Suppressor macrophage treated with lipopolysaccharide for 1 hour (primary cell): ENCODE results near the gene ABCC3.
"Not testable (repeated sequence)": the region's sequence is repeated elsewhere in the genome, so short reads cannot be mapped to it uniquely, and the experiment has no call there.

Source experiments
- DNase-seq, 3 donors: peaks; one replicate each; pipeline ENCODE4 v3.0.0-alpha.2; 2020 to 2022

Gene ABCC3

DNA sequence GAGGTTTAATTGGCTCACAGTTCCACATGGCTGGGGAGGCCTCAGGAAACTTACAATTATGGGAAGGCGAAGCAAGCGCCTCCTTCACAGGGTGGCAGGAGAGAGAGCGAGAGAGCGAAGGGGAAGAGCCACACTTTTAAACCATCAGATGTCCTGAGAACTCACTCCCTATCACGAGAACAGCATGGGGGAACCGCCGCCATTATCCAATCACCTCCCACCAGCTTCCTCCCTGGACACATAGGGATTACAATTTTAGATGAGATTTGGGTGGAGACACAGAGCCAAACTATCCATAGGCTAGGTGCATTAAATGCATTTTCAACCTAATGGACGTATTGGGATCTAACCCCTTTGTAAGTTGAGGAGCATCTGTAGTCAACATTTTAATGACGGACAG lies 78.0 kb downstream of the ABCC3 start:
- no peak for DNase-seq

DNA sequence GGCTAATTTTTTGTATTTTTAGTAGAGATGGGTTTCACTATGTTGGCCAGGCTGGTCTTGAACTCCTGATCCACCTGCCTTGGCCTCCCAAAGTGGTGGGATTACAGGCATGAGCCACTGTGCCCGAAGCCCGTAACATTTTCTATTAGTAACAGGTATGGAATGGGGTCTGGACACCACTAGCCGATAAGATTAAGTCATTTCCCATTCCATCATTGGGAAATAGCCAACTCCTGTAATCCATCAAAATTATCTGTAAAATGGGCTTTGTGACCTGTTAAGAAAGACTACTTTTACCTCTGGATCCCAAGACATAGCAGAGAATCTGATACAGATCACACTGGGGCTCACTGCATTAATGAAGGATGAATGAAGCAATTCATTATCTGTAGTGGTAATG lies 80.8 kb downstream of the ABCC3 start:
- no peak for DNase-seq

DNA sequence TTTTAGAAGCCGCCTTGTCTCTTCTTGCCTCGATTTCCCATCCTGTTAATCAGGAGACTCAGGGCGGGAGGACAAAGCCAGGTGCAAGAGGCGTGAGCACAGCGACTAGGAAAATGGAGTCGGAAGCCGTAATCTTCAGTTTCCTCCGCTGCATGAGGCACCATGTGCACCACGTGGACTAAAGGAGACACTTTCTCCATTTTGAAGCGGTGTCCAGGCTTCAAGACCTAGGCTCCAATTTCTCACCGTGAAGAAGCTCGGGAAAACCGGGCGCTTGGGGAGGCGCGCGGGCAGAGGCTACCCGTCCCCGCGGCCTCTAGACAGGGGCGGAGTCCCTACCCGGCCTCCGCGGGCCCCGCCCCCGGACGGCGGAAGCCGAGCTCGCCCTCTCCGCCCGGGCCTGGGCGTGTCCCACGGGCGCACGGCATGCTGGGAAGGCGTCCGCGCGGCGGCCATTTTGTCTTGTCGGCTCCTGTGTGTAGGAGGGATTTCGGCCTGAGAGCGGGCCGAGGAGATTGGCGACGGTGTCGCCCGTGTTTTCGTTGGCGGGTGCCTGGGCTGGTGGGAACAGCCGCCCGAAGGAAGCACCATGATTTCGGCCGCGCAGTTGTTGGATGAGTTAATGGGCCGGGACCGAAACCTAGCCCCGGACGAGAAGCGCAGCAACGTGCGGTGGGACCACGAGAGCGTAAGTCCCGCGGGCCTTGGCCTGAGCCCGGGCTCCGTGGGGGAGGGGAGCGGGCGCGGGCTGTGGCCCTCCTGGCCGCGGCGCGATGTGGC lies 84.7 kb downstream of the ABCC3 start, which contains the start of gene LUC7L3:
Gene LUC7L3, plus strand, starts transcription at position 460 of the 780 bp plus-strand sequence. Its CDS starts 130 bp downstream, at position 590.
- DNase-seq = peak; percentile 95 to 99 (median 98)

DNA sequence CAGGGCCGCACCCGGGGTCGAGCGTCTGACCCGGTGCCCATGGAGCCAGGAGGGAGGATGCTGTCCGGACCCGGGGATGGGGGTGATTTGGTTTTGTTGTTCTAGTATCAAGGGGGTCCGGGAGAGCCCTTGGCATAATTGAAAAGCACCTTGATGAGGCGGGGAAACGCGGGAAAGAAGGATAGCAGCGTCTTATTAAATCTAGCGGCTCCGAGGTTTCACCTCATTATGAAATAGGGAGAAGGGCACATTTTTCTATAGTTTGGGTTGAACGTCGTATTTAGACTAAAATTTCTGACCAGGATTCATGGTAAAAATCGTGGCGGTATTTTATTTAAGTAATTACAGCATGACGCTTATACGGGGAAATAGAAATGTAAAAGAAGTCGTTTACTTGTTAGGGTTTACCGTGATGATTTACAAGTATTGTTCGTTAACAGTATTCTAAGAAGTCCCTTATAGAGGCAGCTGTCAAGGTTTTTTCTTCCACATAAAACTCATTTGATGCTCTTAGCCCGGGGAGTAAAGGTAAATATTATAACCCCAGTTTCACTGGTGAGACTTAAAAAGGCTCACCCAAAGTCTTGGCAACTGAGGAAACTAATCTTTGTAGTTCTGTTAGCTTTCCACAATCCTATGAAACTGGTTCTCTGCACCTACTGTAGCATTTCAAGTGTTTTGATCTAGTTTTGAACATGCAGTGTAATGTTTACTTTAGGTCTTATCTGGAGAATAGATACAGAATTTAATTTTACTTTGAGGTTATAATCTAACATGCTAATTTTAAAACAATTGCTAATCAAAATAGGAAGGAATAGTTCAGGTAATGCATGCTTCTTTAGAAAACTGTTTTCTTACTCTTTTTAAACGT lies 85.5 kb downstream of the ABCC3 start:
- peak in 1 of 3 donors; percentile 13 for DNase-seq

DNA sequence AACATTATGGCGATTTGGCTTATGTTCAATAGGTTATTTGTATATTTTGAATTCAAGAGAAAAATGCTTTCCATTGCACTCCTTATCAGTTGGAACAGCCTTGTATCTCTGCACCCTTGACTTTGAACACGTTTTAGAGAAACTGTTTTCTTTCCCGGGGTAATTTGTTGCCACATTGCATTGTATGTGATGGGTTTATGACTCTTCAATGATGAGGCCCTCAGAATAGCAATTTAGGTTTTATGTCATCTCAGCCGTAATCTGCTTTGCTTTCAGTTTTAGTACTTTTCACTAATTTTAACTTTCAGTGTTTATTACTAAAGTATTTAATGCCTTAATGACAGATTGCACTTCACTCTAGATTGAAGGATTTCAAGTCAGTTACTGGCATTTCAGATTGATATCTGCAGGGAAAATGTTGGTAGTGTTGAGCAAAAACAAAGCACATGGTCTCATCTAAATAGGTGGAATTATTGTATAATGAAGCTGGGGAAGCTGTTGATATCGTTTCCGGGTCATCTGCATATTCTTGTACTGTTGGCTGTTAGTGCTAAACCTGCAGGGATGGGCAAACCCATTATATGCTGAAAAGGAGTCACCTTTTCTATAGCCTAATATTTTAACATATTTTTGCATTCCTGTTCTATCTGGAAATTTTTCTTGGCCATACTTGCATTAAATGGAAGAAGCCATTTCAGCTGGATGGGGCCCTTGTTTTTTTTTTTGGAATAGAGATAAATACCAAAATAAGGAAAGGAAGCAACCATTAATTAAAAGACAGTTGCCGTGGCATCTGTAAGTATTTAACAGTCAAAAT lies 86.7 kb downstream of the ABCC3 start:
- peak; percentile 26 to 58 (median 34) for DNase-seq

DNA sequence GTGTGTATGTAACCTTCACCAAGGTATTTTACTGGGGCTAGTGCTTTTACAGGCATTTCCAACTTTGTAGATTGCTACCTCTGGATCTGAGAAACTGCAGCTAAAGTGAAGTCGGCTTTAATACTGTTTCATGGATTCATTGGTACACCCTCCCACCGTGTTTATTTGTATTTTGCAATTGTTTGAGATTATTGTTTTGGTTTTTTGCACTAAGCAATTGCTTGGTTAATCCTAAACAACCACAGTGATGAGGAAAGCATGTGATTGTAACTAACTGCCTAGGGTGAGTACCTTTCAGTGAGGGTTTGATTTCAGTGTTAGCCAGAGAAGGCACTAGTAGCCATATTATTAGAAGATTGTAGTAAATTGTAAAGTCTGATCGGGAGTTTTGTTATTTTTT lies 88.1 kb downstream of the ABCC3 start:
- DNase-seq = no peak

DNA sequence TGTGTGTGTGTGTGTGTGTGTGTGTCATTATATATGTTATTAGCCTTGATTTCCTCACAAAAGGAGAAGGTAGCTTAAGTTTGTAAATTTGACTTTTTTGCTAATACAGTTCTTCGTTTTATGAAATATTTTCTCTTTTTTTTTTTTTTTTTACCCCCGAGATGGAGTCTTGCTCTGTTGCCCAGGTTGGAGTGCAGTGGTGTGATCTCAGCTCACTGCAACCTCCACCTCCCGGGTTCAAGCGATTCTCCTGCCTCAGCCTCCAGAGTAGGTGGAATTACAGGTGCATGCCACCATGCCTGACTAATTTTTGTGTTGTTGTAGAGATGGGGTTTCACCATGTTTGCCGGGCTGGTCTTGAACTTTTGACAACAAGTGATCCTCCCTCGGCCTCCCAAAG lies 89.9 kb downstream of the ABCC3 start:
- DNase-seq = not testable (repeated sequence)

DNA sequence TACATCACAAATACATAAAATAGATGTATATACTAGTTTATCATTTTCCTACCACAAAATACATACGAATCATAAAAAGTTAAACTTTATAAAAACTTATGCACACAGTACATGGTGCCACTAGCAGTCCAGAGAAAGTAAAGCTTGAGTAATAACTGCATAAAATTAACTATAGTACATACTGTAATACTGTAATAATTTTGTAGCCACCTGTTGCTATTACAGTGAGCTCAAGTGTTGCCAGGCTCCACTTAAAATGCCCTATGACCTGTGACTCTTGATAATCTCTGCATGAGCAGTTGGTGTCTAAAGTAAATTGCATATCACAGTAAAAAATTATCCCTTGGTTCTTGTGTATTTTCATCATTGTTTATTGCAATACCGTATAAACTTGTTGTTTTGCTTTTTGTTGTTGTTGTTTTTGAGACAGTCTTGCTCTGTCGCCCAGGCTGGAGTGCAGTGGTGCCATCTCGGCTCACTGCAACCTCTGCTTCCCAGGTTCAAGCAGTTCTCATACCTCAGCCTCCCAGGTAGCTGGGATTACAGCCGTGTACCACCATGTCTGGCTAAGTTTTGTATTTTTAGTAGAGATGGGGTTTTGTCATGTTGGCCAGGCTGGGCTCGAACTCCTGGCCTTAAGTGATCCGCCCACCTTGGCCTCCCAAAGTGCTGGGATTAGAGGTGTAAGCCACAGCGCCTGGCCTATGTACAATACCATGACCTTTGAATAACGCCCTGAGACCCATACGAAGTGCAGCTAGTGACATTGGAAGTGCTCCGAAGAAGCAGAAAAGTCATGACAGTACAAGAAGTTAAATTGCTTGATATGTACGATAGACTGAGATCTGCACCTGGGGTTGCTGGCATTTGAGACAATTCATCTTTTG lies 91.3 kb downstream of the ABCC3 start:
- DNase-seq = no peak

DNA sequence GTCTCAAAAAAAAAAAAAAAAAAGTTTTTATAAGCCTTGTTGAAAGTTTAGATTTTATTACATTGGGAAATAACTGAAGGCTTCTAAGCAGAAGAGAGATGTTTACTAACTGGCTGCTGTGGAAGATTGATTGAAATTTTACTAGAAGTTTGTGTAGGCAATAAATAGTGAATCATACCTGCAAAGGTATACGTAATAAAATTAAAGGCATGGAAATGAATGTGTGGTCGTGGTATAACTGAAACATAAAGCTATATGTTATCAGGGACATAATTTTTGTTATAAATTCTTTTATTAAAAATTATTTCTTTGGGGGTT lies 93.4 kb downstream of the ABCC3 start:
- no peak for DNase-seq

DNA sequence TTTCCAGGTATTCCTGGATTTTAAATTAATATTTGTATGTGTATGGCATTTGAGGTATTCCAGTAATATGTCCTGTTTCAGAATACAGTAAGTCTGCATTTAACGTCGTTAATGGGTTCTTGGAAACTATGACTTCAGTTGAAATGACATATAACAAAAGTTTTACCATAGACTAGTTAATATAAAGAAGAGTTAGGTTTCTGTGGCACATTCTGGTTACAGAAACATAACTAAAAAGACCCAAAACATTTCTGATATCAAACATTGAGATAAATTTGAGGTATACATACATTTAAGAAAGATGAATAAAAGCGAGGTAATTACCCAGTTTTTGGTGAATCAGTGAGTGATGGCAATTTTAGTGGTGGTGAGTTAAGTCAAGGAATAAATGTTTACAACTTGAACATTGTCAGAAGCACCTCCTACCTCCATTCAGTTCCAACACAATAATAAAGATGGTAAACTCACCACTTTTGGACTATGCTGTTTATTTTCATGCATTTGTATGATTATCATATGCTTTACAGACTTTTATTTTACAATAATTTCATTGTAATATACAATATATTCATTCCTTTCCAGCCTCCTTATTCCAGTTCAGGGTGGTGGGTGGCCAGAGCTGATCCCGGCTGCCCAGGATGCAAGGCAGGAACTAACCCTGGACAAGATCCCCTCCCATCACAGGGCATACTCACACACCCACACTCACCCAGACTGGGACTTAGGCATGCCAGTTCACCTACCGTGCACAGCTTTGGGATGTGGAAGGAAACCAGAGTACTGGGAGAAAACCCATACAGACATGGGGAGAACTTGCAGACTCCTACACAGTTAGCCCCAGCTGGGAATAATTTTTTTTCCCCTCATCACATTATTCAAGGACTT lies 94.4 kb downstream of the ABCC3 start:
- no peak for DNase-seq

DNA sequence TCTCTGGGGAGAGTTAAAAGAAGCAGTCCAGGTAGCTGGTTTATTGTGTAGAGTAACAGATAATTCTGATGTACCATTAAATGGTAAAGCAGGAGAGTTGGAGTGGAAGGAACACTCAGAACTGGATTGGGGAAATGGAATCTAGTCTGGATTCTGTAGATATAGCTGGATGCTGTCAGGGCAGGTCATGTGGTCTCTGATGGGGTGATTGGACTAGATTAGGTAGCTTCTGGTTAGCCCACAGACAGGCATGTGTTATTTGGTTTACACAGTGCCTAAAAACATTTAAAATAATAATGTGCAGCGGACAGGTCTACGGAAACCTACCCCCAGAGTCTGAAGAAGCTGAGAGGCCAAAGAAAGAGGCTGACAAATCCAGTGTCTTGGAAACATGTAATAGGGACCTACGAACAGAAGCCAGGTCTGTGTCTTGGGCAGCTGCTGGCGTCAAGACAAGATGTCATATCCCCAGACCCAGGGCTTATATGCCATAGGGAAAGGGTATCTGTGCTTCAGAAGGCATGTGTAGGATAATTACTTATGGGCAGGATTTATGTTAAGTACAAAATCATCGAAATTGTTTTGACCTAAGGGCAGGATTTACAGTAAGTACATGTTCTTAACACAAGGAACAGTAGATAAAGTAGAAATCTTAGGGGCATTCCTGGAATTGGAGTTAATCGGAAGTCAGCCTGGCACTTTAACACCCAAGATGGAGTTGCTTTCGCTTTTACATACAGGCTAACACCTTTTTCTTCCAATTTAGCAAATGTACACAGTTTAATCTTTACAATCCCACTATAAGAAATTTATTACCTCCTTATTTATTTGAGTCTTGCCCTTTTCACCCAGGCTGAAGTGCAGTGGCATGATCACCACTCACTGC lies 97.1 kb downstream of the ABCC3 start:
- no peak for DNase-seq

DNA sequence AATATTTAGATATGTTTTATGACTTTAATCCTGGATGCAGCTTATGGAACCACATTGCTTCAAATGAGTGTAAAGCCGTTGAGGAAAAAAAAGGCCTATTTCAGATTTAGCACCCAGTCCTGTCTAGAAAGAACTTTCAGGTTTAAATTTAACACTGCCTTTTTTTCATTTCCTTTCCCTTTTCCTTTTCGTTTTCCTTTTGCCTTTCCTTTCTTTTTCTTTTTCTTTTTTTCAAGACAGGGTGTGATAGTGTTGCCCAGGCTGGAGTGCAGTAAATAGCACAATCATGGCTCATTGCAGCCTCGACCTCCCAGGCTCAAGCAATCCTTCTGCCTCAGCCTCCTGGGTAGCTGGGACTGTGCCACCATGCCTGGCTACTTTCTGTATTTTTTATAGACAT lies 100.6 kb downstream of the ABCC3 start:
- DNase-seq = no peak

DNA sequence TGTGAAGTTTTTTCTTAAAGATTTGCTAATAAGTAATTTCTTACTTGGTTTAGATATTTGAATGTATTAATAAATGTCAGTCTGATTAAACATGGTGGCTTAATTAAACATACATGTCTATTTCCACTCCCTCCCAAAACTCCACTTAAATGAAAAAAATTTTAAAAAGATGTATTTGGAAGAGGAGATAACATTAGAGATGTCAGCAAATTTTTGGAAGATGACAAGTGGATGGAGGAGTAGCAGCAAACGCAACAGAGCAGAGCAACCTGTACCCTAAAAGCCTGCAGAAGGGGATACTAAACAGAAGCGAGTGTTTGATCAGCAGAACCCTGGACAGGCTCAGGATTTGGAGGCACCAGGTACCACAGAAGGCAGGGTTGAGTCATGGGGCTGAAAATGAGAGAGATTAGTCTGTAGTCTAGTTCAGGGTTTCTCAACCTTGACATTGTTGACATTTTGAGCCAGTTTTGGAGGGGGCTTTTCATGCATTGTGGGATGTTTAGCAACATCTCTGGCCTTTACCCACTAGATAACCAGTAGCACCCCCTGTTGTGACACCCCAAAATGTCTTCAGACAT lies 102.5 kb downstream of the ABCC3 start:
- no peak for DNase-seq

DNA sequence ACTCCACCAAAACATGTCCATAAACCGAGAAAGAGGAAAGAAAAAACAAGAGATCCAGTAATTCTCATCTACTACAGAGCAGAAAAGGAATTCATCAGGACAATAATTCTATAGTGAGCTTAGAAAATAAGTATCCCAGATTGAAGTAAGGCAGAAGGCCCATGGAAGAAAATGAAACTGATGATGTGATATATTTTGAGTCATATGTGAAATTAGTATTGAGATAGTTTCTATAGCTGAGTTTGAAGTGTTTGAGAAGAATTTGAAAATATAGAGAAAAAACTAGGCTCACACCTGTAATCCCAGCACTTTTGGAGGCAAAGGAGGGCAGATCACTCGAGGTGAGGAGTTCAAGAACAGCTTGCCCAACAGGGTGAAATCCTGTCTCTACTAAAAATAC lies 104.4 kb downstream of the ABCC3 start:
- peak in 1 of 3 donors; percentile 29 for DNase-seq
